GM04504 (cell line): ENCODE data around the gene MCL1.
"Not testable (repeated sequence)": the region's sequence is repeated elsewhere in the genome, so short reads cannot be mapped to it uniquely, and the experiment has no call there.

ENCODE experiments used
- DNase-seq: peaks from one replicate; pipeline ENCODE4 v3.0.0-alpha.2; 2012; ENCODE audit warnings: low read depth

Gene MCL1

DNA sequence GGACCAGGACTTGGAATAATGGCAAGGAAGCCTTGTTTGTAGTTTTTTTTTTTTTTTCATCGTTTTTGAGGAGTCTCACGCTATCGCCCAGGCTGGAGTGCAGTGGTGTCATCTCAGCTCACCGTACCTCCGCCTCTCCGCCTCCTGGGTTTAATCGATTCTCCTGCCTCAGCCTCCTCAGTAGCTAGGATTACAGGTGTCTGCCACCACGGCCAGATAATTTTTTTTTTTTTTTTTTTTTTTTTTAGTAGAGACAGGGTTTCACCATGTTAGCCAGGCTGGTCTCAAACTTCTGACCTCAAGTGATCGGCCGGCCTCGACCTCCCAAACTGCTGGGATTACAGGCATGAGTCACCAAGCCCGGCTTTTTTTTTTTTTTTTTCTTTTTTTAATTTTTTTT lies 23.0 kb upstream of the MCL1 start:
- DNase-seq: not testable (repeated sequence)

DNA sequence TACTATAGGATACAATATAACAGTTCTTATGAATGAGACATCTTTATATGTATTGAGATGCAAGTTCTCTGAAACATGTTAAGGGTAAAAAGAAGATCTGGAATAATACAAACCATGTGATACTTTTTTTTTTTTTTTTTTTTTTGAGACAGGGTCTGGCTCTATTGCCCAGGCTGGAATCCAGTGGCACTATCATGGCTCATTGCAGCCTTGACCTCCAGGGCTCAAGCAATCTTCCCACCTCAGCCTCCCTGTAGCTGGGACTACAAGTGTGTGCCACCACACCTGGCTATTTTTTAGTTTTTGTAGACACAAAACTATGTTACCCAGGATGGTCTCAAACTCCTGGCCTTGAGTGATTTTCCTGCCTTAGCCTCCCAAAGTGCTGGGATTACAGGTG lies 22.1 kb upstream of the MCL1 start:
- DNase-seq: no peak

DNA sequence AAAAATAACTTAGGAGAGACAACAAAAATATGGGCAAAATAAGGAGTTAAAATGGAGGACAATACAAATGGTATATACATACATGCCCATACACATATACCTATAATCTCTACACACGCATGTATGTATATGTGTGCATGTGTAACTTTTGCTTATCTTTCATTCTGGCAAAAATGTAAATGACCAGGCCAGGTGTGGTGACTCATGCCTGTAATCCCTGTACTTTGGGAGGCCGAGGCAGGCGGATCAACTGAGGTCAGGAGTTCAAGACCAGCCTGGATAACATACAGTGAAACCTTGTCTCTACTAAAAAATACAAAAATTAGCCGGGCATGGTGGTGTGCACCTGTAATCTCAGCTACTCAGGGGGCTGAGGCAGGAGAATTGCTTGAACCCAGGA lies 18.9 kb upstream of the MCL1 start:
- not testable (repeated sequence) for DNase-seq

DNA sequence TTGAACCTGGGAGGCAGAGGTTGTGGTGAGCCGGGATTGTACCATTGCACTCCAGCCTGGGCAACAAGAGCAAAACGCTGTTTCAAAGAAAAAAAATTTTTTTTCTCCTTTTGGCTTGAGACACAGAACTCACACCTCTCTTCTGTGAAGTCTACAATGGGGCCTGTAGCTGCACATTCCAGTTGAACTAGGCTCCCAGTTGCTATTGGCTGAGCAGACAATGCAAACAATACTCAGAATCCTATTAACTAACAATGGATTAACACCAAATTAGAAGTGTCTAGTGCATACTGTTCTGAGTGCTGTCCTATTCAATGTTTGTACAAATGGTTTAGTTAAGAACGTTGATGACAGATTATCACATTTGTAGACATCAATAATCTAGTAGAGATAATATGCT lies 17.6 kb upstream of the MCL1 start:
- DNase-seq: no peak

DNA sequence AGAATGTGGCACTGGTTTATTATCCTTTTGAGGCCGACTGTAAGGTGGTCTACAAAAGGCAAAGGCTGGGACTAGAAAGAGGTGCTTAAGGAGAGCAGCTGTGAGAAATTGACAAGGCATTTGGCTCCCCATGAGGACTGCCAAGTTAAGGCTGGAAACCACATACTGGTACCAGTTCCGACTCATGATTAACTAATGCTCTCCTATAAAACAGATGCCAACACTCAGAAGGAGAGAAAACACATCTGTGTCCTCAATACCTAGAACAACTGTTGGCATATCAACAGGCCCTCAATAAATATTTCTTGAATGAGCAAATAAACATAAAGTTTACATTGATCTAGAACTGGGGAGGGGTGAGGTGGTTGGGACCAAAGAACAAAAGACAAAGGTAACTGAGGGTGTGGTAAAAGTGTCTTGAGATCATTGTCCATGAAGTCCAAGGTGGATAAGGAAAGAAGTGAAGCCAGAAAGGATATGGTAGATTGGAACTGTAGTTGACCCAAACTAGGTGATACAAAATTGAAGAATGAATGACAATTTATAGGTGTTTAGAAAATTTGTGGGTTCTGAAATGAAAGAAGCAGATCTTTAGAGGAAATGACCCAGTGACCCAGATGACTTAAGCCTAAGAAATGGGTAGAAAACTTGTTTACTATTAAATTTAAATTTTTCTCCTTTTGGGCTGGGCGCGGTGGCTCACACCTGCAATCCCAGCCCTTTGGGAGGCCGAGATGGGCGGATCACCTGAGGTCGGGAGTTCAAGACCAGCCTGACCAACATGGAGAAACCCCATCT lies 16.9 kb upstream of the MCL1 start:
- DNase-seq: no peak

DNA sequence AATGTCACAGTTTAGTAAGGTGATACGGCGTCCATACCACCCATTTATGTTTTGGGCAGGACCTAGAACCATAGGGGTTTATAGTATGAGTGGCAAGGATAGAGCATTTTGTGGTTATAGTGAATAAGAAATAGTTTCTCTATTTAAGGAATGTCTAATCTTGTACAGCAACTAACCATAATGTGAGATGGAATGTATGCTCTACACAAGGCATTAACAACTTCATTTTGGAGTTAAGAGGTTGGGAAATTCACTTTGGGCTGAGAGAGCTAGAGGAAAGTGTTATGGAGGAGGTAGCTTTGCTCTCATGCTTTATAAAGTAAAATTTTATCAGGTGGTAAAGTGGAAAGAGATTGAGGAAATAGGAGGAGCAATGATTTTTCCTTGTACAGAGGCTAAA lies 3.0 kb upstream of the MCL1 start:
- no peak for DNase-seq

DNA sequence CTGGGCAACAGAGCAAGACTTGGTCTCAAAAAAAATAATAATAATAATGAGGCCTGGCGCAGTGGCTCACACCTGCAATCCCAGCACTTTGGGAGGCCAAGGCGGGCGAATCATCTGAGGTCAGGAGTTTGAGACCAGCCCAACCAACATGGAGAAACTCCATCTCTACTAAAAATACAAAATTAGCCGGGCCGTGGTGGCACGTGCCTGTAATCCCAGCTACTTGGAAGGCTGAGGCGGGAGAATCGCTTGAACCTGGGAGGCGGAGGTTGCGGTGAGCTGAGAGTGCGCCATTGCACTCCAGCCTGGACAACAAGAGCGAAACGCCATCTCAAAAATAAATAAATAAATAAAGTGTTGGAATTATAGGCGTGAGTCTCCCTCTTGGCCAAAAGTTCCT lies 2.6 kb upstream of the MCL1 start:
- DNase-seq: not testable (repeated sequence)

DNA sequence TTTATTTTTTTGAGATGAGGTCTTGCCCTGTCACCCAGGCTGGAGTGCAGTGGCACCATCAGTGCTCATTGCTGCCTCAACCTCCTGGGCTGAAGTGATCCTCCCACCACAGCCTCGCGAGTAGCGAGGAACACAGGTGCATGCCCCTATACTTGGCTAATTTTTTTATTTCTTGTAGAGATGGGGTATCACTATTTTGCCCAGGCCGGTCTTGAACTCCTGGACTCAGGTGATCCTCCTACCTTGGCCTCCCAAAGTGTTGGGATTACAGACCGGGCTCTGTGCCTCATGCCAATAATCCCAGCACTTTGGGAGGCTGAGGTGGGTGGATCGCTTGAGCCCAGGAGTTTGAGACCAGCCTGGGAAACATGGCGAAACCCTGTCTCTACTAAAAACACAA lies 2.0 kb upstream of the MCL1 start:
- DNase-seq: not testable (repeated sequence)

DNA sequence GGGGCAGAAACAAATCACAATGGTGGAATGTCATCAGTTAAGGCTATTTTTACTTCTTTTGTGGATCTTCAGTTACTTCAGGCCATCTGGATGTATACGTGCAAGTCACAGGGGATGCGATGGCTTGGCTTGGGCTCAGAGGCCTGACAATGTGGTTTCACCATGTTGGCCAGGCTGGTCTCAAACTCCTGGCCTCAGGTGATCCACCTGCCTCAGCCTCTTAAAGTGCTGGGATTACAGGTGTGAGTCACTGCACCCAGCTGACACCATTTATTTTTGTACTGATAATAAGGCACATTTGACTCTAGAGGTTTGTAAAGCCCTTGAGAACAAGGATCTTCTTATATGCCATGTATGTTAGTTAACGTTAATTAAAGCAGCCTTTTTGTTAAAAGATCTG lies 1.6 kb upstream of the MCL1 start:
- DNase-seq: not testable (repeated sequence)

DNA sequence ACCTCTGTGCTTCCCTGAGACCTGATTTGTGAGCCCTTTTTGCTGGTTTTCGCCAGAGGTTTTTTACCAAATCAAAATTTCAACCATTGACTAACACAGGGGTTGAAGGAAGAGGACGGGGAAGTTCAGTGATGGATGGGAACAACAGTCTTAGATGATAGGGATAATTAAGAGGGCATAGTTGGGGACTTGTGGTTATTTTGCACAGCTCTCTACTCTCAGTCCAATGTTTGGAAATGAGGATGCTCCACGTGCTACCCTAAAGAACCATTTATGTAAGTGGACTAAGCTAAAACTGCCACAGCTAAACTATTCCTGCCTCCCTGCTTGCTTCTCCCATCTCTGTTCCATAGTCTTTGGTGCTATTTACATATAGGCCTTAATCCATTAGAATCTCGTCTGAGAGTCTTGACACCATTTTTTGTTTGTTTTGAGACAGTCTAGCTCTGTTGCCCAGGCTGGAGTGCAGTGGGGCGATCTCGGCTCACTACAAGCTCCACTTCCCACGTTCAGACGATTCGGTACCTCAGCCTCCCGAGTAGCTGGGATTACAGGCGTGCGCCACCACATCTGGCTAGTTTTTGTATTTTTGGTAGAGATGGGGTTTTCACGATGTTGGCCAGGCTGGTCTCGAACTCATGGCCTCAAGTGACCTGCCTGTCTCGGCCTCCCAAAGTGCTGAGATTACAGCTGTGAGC lies 684 bp upstream of the MCL1 start:
- no peak for DNase-seq

DNA sequence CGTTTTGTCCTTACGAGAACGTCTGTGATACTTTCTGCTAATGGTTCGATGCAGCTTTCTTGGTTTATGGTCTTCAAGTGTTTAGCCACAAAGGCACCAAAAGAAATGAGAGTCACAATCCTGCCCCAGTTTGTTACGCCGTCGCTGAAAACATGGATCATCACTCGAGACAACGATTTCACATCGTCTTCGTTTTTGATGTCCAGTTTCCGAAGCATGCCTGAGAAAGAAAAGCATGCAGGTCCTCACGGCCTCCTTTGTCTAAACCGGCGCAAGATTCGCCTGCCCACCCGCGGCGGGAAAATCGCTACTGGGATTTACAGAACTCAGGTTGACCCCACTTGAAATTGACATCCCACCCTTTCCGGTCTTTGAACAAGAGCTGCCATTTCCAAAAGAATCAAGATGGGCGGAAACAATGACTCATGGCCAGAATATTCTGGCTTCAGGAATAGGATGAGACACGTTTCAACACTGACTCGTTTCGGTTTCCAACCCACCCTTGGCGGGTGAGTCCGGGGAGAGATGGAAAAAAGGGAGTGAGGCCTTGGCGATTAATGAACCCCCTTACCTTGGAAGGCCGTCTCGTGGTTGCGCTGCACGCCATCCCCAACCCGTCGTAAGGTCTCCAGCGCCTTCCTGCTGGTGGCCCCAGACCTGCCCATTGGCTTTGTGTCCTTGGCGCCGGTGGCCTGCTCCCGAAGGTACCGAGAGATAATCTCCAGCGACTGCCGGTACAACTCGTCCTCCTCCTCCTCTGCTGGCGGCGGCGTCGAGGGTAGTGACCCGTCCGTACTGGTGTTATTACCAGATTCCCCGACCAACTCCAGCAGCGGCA lies 919 bp downstream of the MCL1 start:
- DNase-seq: peak; percentile 80

DNA sequence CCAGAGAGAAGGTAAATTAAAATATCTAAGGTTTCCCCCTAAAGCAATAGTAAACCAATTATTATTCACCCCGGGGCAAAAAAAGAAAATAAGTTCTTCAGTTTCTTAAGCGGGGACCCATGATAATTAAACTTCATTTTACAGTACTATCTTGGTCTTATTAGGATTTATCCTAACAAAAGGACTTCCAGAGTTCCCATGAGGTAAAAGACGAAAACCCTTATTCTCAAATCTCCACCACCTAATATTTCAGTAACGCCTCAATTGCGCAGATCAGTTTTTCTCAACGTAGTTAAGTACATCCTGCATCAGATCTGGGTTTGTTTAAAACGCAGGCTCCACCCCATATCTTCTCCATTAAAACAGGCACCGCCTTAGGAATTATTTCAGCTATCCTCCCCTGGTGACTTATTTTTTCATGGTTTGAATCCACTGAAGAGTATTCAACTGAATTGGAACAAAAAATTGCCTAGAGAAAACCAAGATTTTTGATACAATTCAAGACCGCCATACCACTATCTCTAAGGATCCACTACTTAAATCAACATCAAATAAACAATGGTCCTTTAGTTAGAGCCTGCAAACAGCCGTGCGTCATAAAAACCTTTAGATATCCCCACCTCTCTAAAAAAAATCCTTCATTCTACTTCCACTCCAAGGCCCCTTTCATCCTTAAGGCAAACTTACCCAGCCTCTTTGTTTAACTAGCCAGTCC lies 1.7 kb downstream of the MCL1 start:
- DNase-seq: no peak

DNA sequence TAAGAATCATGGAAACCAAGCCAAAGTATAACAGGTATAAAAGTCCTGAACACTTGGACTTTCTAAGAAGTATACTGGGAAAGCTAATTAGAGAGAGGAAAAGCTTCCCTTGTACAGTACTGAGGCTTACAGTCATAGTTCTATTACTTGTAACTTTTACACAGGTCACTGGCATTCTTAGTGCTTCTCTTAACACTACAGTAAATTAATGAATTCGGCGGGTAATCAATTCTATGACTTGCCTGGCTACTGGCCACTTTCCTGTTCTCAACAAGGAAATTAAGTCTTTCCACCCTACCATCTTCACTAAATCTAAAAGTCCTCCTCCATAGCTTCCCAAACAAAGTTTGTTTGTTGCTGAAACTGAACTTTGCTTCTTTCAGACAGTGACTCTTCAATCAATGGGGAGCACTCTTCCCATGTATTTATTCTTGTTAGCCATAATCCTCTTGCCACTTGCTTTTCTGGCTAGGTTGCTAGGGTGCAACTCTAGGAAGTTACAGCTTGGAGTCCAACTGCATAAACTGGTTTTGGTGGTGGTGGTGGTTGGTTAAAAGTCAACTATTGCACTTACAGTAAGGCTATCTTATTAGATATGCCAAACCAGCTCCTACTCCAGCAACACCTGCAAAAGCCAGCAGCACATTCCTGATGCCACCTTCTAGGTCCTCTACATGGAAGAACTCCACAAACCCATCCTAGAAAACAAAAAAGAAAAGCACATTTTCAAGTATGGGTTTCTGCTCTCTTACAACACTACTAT lies 2.4 kb downstream of the MCL1 start:
- no peak for DNase-seq

DNA sequence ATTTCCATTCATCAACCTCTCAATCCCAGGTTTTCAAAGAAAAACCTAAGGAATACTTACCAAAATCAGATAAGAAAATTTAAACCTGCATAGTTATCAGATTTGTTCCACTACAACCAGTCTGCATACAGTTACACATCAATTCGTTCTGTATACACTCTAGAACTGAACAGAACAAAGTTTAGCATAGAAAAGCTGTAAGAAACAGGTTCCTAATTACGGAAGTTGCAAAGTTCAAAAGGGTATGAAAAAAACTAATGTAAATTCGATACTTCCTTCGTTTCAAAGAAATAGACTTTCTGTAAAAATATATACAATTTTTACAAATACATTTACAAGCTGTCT lies 3.1 kb downstream of the MCL1 start:
- DNase-seq: no peak

DNA sequence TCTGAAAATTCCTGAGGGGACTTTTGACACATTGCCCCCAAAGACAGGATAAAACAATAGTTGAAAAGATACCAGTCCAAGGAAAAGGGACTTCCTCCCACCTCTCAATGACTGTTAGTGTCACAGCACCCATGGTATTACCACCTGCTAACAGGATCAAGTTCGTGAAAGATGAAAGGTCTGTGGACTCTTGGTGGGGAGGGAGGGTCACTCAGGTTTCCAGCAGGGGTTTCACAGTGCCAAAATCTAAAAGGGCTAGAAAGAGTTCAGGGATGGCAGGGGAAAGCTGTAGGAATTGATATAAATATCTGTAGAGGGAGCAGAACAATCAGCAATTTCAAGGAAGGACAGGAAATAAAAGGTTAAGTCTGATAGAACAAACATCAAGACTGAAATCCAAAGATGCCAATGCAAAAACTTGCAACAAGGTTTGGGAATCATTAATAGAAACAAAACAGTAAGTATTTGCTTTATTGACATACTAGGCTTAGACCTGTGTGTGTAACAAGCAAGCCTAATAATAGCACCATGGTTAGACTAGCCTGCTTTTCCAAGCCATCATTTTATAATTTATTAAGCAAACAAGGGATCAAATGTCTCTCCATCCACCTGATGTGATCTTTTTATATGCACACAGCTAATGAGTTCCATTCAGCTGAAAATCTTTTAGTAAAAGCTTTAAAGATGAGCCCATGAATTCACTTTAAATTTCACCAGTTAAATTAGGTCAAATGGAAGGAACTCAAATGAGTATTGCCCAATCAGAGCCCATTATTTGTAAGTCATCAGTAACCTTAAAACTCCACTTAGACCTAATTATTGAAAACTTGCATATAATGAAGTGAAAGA lies 3.7 kb downstream of the MCL1 start:
- no peak for DNase-seq

DNA sequence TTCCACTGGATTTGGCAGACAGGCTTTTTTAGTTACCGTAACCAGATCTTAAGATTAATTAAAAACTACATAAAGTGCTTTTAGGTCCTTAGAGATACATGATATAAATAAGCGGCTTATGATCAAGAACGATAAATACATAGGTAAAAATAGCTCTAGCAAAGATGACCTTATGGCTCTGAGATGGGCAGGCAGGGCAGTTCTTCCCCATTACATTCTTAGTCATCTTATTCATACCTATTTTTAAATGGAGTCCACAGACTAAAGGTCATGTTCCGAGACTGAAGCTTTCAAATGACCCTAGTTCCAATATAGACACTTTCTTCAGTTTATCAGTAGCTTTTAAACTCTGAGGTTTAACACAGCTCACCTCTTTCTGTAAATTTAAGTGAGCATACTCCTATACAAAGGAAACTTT lies 4.3 kb downstream of the MCL1 start:
- no peak for DNase-seq

DNA sequence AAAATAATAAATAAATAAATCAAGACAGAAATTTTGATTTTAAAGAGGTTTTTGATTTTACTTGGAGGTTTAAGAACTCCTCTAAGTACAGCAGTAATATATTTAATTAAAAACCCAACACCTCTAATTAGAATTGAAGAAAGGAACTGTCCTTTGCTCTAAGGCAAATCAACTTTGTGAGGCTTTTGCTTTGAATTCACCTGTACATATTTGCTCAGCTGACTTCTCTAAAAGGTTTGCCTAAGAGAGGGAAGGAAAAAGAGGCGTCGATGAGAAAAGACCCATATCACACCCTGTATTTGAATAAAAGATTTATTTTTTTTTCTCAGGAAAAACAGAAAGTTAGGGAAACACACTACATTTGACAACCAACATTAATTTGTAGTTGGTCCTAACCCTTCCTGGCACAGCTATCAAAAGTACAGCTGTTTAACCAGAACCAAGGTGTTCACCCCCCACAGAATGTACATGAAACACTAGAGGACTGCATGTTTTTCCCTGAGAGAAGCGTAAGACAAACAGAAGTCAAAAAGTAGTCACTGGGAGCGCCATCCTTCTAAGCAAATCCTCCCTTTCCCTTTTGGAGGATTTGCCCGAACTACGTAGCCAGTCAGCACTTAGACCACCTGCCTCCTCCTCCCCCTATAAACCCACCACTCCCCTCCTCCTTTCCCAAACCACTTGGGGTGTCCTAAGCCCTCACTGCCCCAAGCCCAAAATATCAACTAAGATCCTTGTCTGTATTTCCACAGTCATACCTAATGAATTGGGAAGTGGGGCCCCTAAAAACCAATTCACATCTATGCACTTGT lies 4.9 kb downstream of the MCL1 start:
- DNase-seq: no peak

DNA sequence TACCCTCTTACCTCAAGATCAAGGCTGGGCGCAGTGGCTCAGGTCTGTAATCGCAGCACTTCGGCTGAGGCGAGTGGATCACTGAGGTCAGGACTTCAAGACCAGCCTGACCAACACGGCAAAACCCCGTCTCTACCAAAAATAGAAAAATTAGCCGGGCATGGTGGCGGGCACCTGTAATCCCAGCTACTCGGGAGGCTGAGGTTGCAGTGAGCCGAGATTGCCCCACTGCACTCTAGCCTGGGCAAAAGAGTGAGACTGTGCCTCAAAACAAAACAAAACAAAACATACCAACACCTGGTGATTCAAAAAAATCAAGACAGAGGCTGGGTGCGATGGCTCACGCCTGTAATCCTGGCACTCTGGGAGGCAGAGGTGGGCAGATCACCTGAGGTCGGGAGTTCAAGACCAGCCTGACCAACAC lies 5.8 kb downstream of the MCL1 start:
- DNase-seq: not testable (repeated sequence)

DNA sequence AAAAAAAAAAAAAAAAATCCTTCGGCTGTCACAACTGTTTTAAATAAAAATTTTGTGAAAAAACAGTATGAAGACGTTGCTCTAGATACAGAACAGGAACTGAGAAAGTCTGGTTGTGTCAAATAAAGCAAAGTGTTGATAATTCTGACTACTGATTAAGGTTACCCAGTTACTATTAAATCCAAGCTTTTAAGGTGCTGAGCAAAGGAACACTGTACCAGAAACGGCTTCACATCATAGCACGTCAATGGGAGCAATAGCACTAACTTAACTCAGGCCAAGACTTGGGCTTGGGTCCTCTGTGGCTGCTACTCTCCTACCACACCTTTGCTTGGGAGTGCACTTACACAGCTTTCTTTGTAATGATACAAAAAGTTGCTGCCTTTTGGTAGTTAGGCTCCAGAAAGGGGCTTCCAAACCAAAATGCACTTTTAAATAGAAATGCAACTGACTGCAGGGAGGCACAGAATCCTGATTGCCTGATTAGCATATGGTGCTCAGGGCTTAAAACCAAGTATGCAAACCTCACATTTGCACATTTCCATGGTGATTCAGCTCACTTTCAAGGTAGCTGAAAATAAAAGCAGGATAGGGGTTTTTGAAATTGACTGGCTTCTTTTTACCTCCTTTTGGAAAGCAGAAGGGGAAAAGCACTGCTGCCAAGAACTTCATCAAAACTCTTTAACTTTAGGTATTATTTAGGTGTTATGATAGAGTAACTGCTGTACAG lies 6.3 kb downstream of the MCL1 start:
- DNase-seq: no peak
